Transverse colon (tissue), 4 donors: ENCODE measurements around the gene DUSP23. TPM values are rescaled to one million over a fixed set of nuclear protein-coding genes. Genes with fewer than 3 reads are reported as not detected.
A peak's percentile ranks its signal among the peaks of the same experiment; 100 is the strongest.

Source experiments
- DNase-seq: peaks from one replicate; pipeline ENCODE4 v3.0.0-alpha.2; 2019
- H3K27ac ChIP-seq, 4 donors: fragments of 200-600 bp; sonication (generic); 2 replicates each; pipeline ENCODE4 v1.5.1; 2016 to 2018; ENCODE audit warnings: inconsistent platforms in 4 of 4
- H3K27me3 ChIP-seq: fragments of 200-600 bp; sonication (generic); 2 replicates; pipeline ENCODE4 v1.5.1; 2017; ENCODE audit warnings: inconsistent platforms
- H3K36me3 ChIP-seq, 4 donors: fragments of 200-600 bp; sonication (generic); 2 replicates each; pipeline ENCODE4 v1.5.1; 2017 to 2019; ENCODE audit warnings: inconsistent platforms in 4 of 4
- H3K4me1 ChIP-seq, 4 donors: fragments of 200-600 bp; sonication (generic); 2 replicates each; pipeline ENCODE4 v1.5.1; 2017 to 2020; ENCODE audit warnings: inconsistent platforms in 4 of 4
- H3K4me3 ChIP-seq, 4 donors: fragments of 200-600 bp; sonication (generic); 1 replicate in 1 of 4; 2 replicates in 3 of 4; pipeline versions ENCODE4 v1.5.1 to v1.6.1; 2017 to 2019; ENCODE audit warnings: inconsistent platforms in 4 of 4
- H3K9me3 ChIP-seq, 2 donors: fragments of 200-600 bp; sonication (generic); 2 replicates each; pipeline ENCODE4 v1.5.1; 2017 to 2019; ENCODE audit warnings: inconsistent platforms in 2 of 2
- CTCF ChIP-seq, 5 experiments: fragments of 200-600 bp in 3 of 5; fragments of 450-650 bp in 2 of 5; sonication (generic) in 3 of 5; IDR thresholded peaks; 1 replicate in 2 of 5; 2 replicates in 3 of 5; pipeline ENCODE4 v1.5.1; 2016 to 2017; ENCODE audit warnings: antibody characterized with exemption in 5 of 5, inconsistent platforms in 3 of 5, mild to moderate bottlenecking in 2 of 5, moderate library complexity in 1 of 5
- EP300 ChIP-seq: sonication (generic); formaldehyde crosslinking; IDR thresholded peaks from one replicate; pipeline ENCODE4 v1.6.1; 2017; ENCODE audit warnings: antibody characterized with exemption, low read depth
- POLR2A ChIP-seq: fragments of 450-650 bp; IDR thresholded peaks from one replicate; pipeline ENCODE4 v1.6.1; 2016; ENCODE audit warnings: antibody characterized with exemption, mild to moderate bottlenecking, moderate library complexity
- POLR2AphosphoS5 ChIP-seq, 3 donors: sonication (generic); formaldehyde crosslinking; IDR thresholded peaks; one replicate each; pipeline ENCODE4 v1.6.1; 2016; ENCODE audit warnings: antibody characterized with exemption in 3 of 3
- WGBS, 2 donors: methylation state at CpG; one replicate each; pipeline ENCODE4 v1.1.5; 2018; ENCODE audit warnings: low coverage in 1 of 2; 5-methylcytosine and 5-hydroxymethylcytosine counted together
- in situ Hi-C, 4 donors: fragments of 200-750 bp; cut with MboI; loops; one replicate each; pipeline versions ENCODE4 v1.15.0 to v1.15.1; 2017; ENCODE audit warnings: low sequenced_read_pairs in 3 of 4, low pct_ligation_motif_present in 1 of 4, low pct_unique_long_range_greater_than_20kb in 1 of 4
- intact Hi-C: fragments of 100-400 bp; cut with DNase I; formaldehyde crosslinking; loops from one replicate; pipeline ENCODE4 v1.15.1; 2023; ENCODE audit warnings: low total_unique reads
- total RNA-seq, 4 donors: library from RNA; depleted of rRNA; stranded (reverse); fragments of >200 nt; gene quantifications; one replicate each; pipeline ENCODE4 v1.1.0, GENCODE V29; 2016

DUSP23 gene
- total RNA-seq, 4 donors from 2014 or later: 9.7 to 96.4 (median 72.3) TPM

GRCh38 chr1:159752135-159752580 is 28.6 kb upstream of the DUSP23 start:
- DNase-seq: peak; percentile 42
- intact Hi-C loops: no loop called here
- Histone ChIP-seq H3K9me3 (no peaks in the 10 kb centered on the region), H3K4me3 (no peak overlapping the region), H3K27ac (peak overlapping the region in 3 of 4 donors; percentile 8 to 58 (median 25)), H3K27me3 (no peaks in the 10 kb centered on the region), H3K4me1 (peaks cover 5 to 21% (median 6%) of the 10 kb centered on the region in 4 donors), H3K36me3 (no peaks in the 10 kb centered on the region)
- in situ Hi-C loops: no loop called here
- TF ChIP-seq POLR2AphosphoS5 (IDR thresholded peaks at IDR 0.05) (peak in 2 of 3 donors; percentile 34 to 52), EP300 (no peak)
- WGBS, 2 donors: 52% methylated on average over 4 of the region's 4 CpGs; no CpG with 5 or more reads in 1 of the 2 donors

GRCh38 chr1:159753386-159753785 is 27.4 kb upstream of the DUSP23 start:
- no peak for TF ChIP-seq EP300
- no peak for TF ChIP-seq POLR2A
- no peak for TF ChIP-seq POLR2AphosphoS5 (IDR thresholded peaks at IDR 0.05)
- no peak for TF ChIP-seq CTCF (IDR thresholded peaks at IDR 0.05)
- H3K27ac ChIP-seq: peak overlapping the region; percentile 55 to 70 (median 56)
- in situ Hi-C loops: no loop called here
- no peak overlapping the region for H3K4me3 ChIP-seq
- H3K4me1 ChIP-seq: peaks cover 5 to 21% (median 6%) of the 10 kb centered on the region in 4 donors
- WGBS, 2 donors: 19 to 45% methylated on average over 4 of the region's 4 CpGs
- intact Hi-C loops: no loop called here
- no peaks in the 10 kb centered on the region for H3K27me3 ChIP-seq
- DNase-seq: peak; percentile 33
- H3K9me3 ChIP-seq: no peaks in the 10 kb centered on the region
- no peaks in the 10 kb centered on the region for H3K36me3 ChIP-seq

- intact Hi-C loops: no loop called here
- TF ChIP-seq POLR2AphosphoS5 (IDR thresholded peaks at IDR 0.05) (no peak), EP300 (no peak), CTCF (IDR thresholded peaks at IDR 0.05) (no peak), POLR2A (no peak)
- in situ Hi-C loops: no loop called here
- Histone ChIP-seq H3K4me1 (peaks cover 5 to 21% (median 6%) of the 10 kb centered on the region in 4 donors), H3K9me3 (no peaks in the 10 kb centered on the region), H3K27me3 (no peaks in the 10 kb centered on the region), H3K4me3 (no peak overlapping the region), H3K36me3 (no peaks in the 10 kb centered on the region), H3K27ac (no peak overlapping the region)
- 81 to 82% methylated on average over 3 of the region's 3 CpGs for WGBS, 2 donors
- DNase-seq: no peak
Measured at GRCh38 chr1:159755451-159756007, 25.2 kb upstream of the DUSP23 start.

GRCh38 chr1:159756397-159756796 is 24.4 kb upstream of the DUSP23 start:
- TF ChIP-seq EP300: no peak
- no peak for TF ChIP-seq CTCF (IDR thresholded peaks at IDR 0.05)
- TF ChIP-seq POLR2A: no peak
- TF ChIP-seq POLR2AphosphoS5 (IDR thresholded peaks at IDR 0.05): no peak
- DNase-seq: no peak

GRCh38 chr1:159763686-159764085 is 17.1 kb upstream of the DUSP23 start:
- peaks cover 4% of the 10 kb centered on the region for H3K27me3 ChIP-seq
- in situ Hi-C loops (no loop called here), intact Hi-C loops (no loop called here)
- TF ChIP-seq EP300: no peak
- TF ChIP-seq POLR2A: no peak
- no peak for TF ChIP-seq CTCF (IDR thresholded peaks at IDR 0.05)
- no peak for TF ChIP-seq POLR2AphosphoS5 (IDR thresholded peaks at IDR 0.05)
- H3K4me3 ChIP-seq: no peak overlapping the region
- no peaks in the 10 kb centered on the region for H3K9me3 ChIP-seq
- no peaks in the 10 kb centered on the region for H3K4me1 ChIP-seq
- no peaks in the 10 kb centered on the region for H3K36me3 ChIP-seq
- no peak for DNase-seq
- 41% methylated on average over 1 of the region's 1 CpG; no CpG with 5 or more reads in 1 of the 2 donors for WGBS, 2 donors
- H3K27ac ChIP-seq: no peak overlapping the region

More at GRCh38 chr1:159756397-159756796, 24.4 kb upstream of the DUSP23 start:
- no peak overlapping the region for H3K27ac ChIP-seq
- no peaks in the 10 kb centered on the region for H3K27me3 ChIP-seq
- intact Hi-C loops: no loop called here
- no peaks in the 10 kb centered on the region for H3K9me3 ChIP-seq
- no peaks in the 10 kb centered on the region for H3K36me3 ChIP-seq
- H3K4me3 ChIP-seq: no peak overlapping the region
- H3K4me1 ChIP-seq: peaks cover 5 to 21% (median 6%) of the 10 kb centered on the region in 4 donors
- in situ Hi-C loops: no loop called here
